Measurements from ENCODE around the gene STOML1. TPM values are rescaled to one million over a fixed set of nuclear protein-coding genes. Genes with fewer than 3 reads are reported as not detected.

The STOML1 gene
- total RNA-seq, 1 experiment from 2014 or later = 5.4 TPM

GRCh38 chr15:73972984-73973682 is 19.0 kb downstream of the STOML1 start:
- TF ChIP-seq ZNF121 (CRISPR knock-in tag; IDR thresholded peaks at IDR 0.05) = 0 out of 2 replicates have a peak, but pooled peaks have one; percentile 49
- TF ChIP-seq ZNF396 (CRISPR knock-in tag; IDR thresholded peaks at IDR 0.05; ENCODE audit: borderline replicate concordance) = no peak
- TF ChIP-seq ZNF423 (CRISPR knock-in tag; IDR thresholded peaks at IDR 0.05) = peak; percentile 11; the same call in 1 of the 2 replicates
- TF ChIP-seq MAX (CRISPR knock-in tag; IDR thresholded peaks at IDR 0.05) = peak; percentile 19; the same call in 1 of the 2 replicates
- no peak for TF ChIP-seq ZNF263 (CRISPR knock-in tag; IDR thresholded peaks at IDR 0.05; ENCODE audit: low read depth)
- no peak for TF ChIP-seq TEAD1 (CRISPR knock-in tag; IDR thresholded peaks at IDR 0.05)
- TF ChIP-seq CREB1 (CRISPR knock-in tag; IDR thresholded peaks at IDR 0.05) = no peak
- TF ChIP-seq, protein P1, sequence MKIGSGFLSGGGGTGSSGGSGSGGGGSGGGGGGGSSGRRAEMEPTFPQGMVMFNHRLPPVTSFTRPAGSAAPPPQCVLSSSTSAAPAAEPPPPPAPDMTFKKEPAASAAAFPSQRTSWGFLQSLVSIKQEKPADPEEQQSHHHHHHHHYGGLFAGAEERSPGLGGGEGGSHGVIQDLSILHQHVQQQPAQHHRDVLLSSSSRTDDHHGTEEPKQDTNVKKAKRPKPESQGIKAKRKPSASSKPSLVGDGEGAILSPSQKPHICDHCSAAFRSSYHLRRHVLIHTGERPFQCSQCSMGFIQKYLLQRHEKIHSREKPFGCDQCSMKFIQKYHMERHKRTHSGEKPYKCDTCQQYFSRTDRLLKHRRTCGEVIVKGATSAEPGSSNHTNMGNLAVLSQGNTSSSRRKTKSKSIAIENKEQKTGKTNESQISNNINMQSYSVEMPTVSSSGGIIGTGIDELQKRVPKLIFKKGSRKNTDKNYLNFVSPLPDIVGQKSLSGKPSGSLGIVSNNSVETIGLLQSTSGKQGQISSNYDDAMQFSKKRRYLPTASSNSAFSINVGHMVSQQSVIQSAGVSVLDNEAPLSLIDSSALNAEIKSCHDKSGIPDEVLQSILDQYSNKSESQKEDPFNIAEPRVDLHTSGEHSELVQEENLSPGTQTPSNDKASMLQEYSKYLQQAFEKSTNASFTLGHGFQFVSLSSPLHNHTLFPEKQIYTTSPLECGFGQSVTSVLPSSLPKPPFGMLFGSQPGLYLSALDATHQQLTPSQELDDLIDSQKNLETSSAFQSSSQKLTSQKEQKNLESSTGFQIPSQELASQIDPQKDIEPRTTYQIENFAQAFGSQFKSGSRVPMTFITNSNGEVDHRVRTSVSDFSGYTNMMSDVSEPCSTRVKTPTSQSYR (CRISPR knock-in tag; IDR thresholded peaks at IDR 0.05) = no peak
- TF ChIP-seq NR3C1 (CRISPR knock-in tag; conservative IDR thresholded peaks at IDR 0.05; ENCODE audit: low read depth) = no peak
- no peak for TF ChIP-seq ZBTB21 (CRISPR knock-in tag; IDR thresholded peaks at IDR 0.05; ENCODE audit: borderline replicate concordance)
- no peak for TF ChIP-seq SOX15 (CRISPR knock-in tag; IDR thresholded peaks at IDR 0.05)
- no peak for TF ChIP-seq ZNF532 (CRISPR knock-in tag; IDR thresholded peaks at IDR 0.05; ENCODE audit: borderline replicate concordance)
- no peak for TF ChIP-seq ZNF138 (CRISPR knock-in tag; conservative IDR thresholded peaks at IDR 0.05)
- peak; percentile 31; the same call in 1 of the 2 replicates for TF ChIP-seq CTCF (IDR thresholded peaks at IDR 0.05)
- TF ChIP-seq, protein P2, sequence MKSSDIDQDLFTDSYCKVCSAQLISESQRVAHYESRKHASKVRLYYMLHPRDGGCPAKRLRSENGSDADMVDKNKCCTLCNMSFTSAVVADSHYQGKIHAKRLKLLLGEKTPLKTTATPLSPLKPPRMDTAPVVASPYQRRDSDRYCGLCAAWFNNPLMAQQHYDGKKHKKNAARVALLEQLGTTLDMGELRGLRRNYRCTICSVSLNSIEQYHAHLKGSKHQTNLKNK (CRISPR knock-in tag; IDR thresholded peaks at IDR 0.05) = no peak
- peaks cover 13% of the 10 kb centered on the region for H3K4me1 Mint-ChIP-seq
- H3K27me3 Mint-ChIP-seq (ENCODE audit: low read depth) = peaks cover 15% of the 10 kb centered on the region
- DNase-seq (ENCODE audit: low spot score) (peak; percentile 90), ATAC-seq (peak; percentile 93)
- peak overlapping the region; percentile 48 for H3K4me3 Mint-ChIP-seq
- H3K36me3 Mint-ChIP-seq = no peaks in the 10 kb centered on the region
- POLR2A ChIA-PET = interaction anchor here (0.5 to 0.6 kb wide), 2 partner anchors 63 to 147 kb away, joined by 3 to 7 read pairs; no protein-coding TSS in a partner anchor
- H3K9me3 Mint-ChIP-seq = peaks cover 7% of the 10 kb centered on the region
- H3K27ac Mint-ChIP-seq = no peak overlapping the region
- CTCF ChIA-PET = interaction anchor here (0.6 to 5.4 kb wide), 76 partner anchors 9 to 1302 kb away, joined by 3 to 290 read pairs (median 5); partner anchors contain the start of genes LOXL1, PML, STOML1 and TBC1D21

Data from WTC11 (cell line).